ENCODE data around the gene L3HYPDH.

L3HYPDH gene

GRCh38 chr14:59427653-59428580 is 56.3 kb downstream of the L3HYPDH start:
- DNase-seq (ENCODE audit: low read depth) = no peak

- no peak for DNase-seq (ENCODE audit: low read depth)
These were observed 58.8 kb downstream of the L3HYPDH start for GRCh38 chr14:59425322-59425935.

GRCh38 chr14:59424341-59425071 is 59.7 kb downstream of the L3HYPDH start:
- DNase-seq (ENCODE audit: low read depth) = no peak

All from stromal cell of bone marrow (primary cell).